HEK293 (cell line): ENCODE results near the gene PTPRN2.
"Not testable (repeated sequence)": the region's sequence is repeated elsewhere in the genome, so short reads cannot be mapped to it uniquely, and the experiment has no call there.

Experiments used
- CTCF ChIA-PET: fragments of 350-600 bp; formaldehyde crosslinking; extraction: SDS; loops from one replicate; lab custom pipeline; 2021; ENCODE audit warnings: antibody characterized with exemption; lab: Yijun Ruan, JAX
- POLR2A ChIA-PET: fragments of 300-600 bp; formaldehyde crosslinking; extraction: SDS; loops from one replicate; lab custom pipeline; 2020; ENCODE audit warnings: antibody characterized with exemption, inconsistent platforms; lab: Yijun Ruan, JAX
- H3K27ac ChIP-seq: fragments of 200-500 bp; sonication (Bioruptor generic); 2 replicates; pipeline ENCODE4 v1.5.1; 2014; ENCODE audit warnings: low read depth, low read length, control low read depth, inconsistent platforms; ENCODE audit errors: extremely low read depth
- H3K36me3 ChIP-seq, 2 experiments: fragments of 200-500 bp in 1 of 2; sonication (Bioruptor generic) in 1 of 2; 1 replicate in 1 of 2; 2 replicates in 1 of 2; pipeline ENCODE4 v1.5.1; 2014 to 2017; ENCODE audit warnings: inconsistent platforms in 2 of 2, low read length in 2 of 2; ENCODE audit not compliant: control insufficient read depth in 2 of 2, insufficient read depth in 1 of 2
- H3K4me1 ChIP-seq: fragments of 200-500 bp; sonication (Bioruptor generic); 2 replicates; pipeline ENCODE4 v1.5.1; 2014; ENCODE audit warnings: mild to moderate bottlenecking, low read length, inconsistent platforms; ENCODE audit not compliant: control insufficient read depth, insufficient read depth
- H3K4me3 ChIP-seq: 2 replicates; pipeline ENCODE4 v1.5.1; 2011; ENCODE audit warnings: low read depth, mild to moderate bottlenecking, control low read depth, low read length, moderate library complexity
- H3K9me3 ChIP-seq: fragments of 200-500 bp; sonication (Bioruptor generic); 2 replicates; pipeline ENCODE4 v1.5.1; 2014; ENCODE audit warnings: low read depth, low read length, inconsistent platforms; ENCODE audit not compliant: control insufficient read depth, insufficient read depth
- GLIS2 ChIP-seq: fragments of 450-650 bp; formaldehyde crosslinking; IDR thresholded peaks from 2 replicates; pipeline ENCODE4 v1.5.1; 2016; ENCODE audit warnings: missing biosample characterization, missing genetic modification characterization
- ZEB2 ChIP-seq: fragments of 450-650 bp; formaldehyde crosslinking; IDR thresholded peaks from 2 replicates; pipeline ENCODE4 v1.5.1; 2016; ENCODE audit warnings: missing biosample characterization, missing genetic modification characterization
- ZNF155 ChIP-seq: fragments of 450-650 bp; formaldehyde crosslinking; IDR thresholded peaks from 2 replicates; pipeline ENCODE4 v1.5.1; 2016; ENCODE audit warnings: missing biosample characterization, missing genetic modification characterization
- ZNF157 ChIP-seq: fragments of 450-650 bp; formaldehyde crosslinking; IDR thresholded peaks from 2 replicates; pipeline ENCODE4 v1.5.1; 2016; ENCODE audit warnings: missing biosample characterization, missing genetic modification characterization
- ZNF174 ChIP-seq: fragments of 450-650 bp; formaldehyde crosslinking; IDR thresholded peaks from 2 replicates; pipeline ENCODE4 v1.5.0; 2017; ENCODE audit warnings: missing biosample characterization, mild to moderate bottlenecking, missing genetic modification characterization
- ZNF23 ChIP-seq: fragments of 450-650 bp; formaldehyde crosslinking; IDR thresholded peaks from 2 replicates; pipeline ENCODE4 v1.5.1; 2016; ENCODE audit warnings: missing biosample characterization, missing genetic modification characterization, borderline replicate concordance
- ZNF354C ChIP-seq: fragments of 450-650 bp; formaldehyde crosslinking; IDR thresholded peaks from 2 replicates; pipeline ENCODE4 v1.5.1; 2016; ENCODE audit warnings: missing biosample characterization, missing genetic modification characterization, low read depth, borderline replicate concordance
- ZNF391 ChIP-seq: fragments of 450-650 bp; formaldehyde crosslinking; IDR thresholded peaks from 2 replicates; pipeline ENCODE4 v1.5.1; 2016; ENCODE audit warnings: low read depth, missing biosample characterization, missing genetic modification characterization, borderline replicate concordance
- ZNF549 ChIP-seq: fragments of 450-650 bp; IDR thresholded peaks from 2 replicates; pipeline ENCODE4 v1.5.1; 2018; ENCODE audit warnings: missing biosample characterization, missing genetic modification characterization, mild to moderate bottlenecking, inconsistent platforms, moderate library complexity
- ZNF585B ChIP-seq: fragments of 450-650 bp; formaldehyde crosslinking; IDR thresholded peaks from 2 replicates; pipeline ENCODE4 v1.5.1; 2016; ENCODE audit warnings: missing biosample characterization, missing genetic modification characterization
- ZNF596 ChIP-seq: fragments of 450-650 bp; IDR thresholded peaks from 2 replicates; pipeline ENCODE4 v1.5.0; 2018; ENCODE audit warnings: missing biosample characterization, mild to moderate bottlenecking, missing genetic modification characterization, moderate library complexity
- ZNF624 ChIP-seq: fragments of 450-650 bp; formaldehyde crosslinking; IDR thresholded peaks from 2 replicates; pipeline ENCODE4 v1.5.1; 2017; ENCODE audit warnings: missing biosample characterization, missing genetic modification characterization
- ZNF791 ChIP-seq: fragments of 450-650 bp; formaldehyde crosslinking; IDR thresholded peaks from 2 replicates; pipeline ENCODE4 v1.5.1; 2016; ENCODE audit warnings: missing biosample characterization, missing genetic modification characterization
- TF ChIP-seq, protein P1 (sequence below): fragments of 450-650 bp; formaldehyde crosslinking; IDR thresholded peaks from 2 replicates; pipeline ENCODE4 v1.5.1; 2016; ENCODE audit warnings: missing biosample characterization, missing genetic modification characterization, borderline replicate concordance
- TF ChIP-seq, protein P2 (sequence below): fragments of 450-650 bp; formaldehyde crosslinking; IDR thresholded peaks from 2 replicates; pipeline ENCODE4 v1.5.1; 2016; ENCODE audit warnings: missing biosample characterization, missing genetic modification characterization
- TF ChIP-seq, protein P3 (sequence below): fragments of 450-650 bp; formaldehyde crosslinking; IDR thresholded peaks from 2 replicates; pipeline ENCODE4 v1.5.1; 2017; ENCODE audit warnings: missing biosample characterization, missing genetic modification characterization
- TF ChIP-seq, protein P4 (sequence below): fragments of 450-650 bp; formaldehyde crosslinking; IDR thresholded peaks from 2 replicates; pipeline ENCODE4 v1.5.1; 2016; ENCODE audit warnings: missing biosample characterization, missing genetic modification characterization, borderline replicate concordance
- TF ChIP-seq, protein P5 (sequence below): sonication (generic); formaldehyde crosslinking; IDR thresholded peaks from 2 replicates; pipeline ENCODE4 v1.8.1; 2022; ENCODE audit warnings: mild to moderate bottlenecking, moderate library complexity, missing genetic modification reagents
- TF ChIP-seq, protein P6 (sequence below): fragments of 450-650 bp; formaldehyde crosslinking; IDR thresholded peaks from 2 replicates; pipeline ENCODE4 v1.5.1; 2016; ENCODE audit warnings: missing biosample characterization, missing genetic modification characterization

The PTPRN2 gene

DNA sequence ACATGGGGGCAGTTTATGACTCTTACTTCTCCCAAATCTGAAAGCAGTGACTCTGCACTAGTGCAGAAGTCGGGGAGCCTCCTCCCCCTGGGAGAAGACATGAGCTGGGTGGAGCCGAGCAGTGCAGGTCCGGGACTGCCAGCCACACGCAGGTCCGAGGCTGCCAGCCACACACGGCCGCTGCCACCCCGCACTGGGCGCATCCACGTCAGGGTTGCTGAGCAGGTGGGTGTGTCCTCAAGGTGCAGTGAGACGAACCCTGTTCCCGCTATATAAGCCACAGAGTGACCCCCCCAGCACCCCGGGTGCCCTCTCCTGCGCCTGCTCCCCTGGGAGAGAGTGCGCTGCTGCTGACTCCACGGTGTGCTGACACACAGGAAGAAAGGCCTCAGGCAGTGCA, 430.2 kb downstream of the PTPRN2 start:
- Histone ChIP-seq H3K4me3 (no peak overlapping the region), H3K36me3 (no peaks in the 10 kb centered on the region), H3K27ac (no peak overlapping the region), H3K4me1 (no peaks in the 10 kb centered on the region), H3K9me3 (no peaks in the 10 kb centered on the region)
- ChIA-PET CTCF (no interaction called here), POLR2A (no interaction called here)
- TF ChIP-seq ZNF585B (tag by site-specific recombination): no peak

DNA sequence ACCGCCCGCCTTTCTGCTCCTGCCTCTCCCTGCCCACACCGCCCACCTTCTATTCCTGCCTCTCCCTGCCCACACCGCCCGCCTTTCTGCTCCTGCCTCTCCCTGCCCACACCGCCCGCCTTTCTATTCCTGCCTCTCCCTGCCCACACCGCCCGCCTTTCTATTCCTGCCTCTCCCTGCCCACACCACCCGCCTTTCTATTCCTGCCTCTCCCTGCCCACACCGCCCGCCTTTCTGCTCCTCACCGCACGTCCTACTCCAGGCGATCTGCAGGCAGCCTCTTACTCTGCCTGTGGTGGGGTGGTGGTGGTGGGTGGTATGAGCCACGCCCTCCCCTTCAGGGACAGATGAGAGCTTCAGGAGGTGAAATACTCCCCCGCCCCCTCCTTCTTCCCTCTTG, 436.4 kb downstream of the PTPRN2 start:
- H3K9me3 ChIP-seq, CTCF ChIA-PET, POLR2A ChIA-PET, H3K4me1 ChIP-seq, H3K27ac ChIP-seq, H3K4me3 ChIP-seq, H3K36me3 ChIP-seq: not testable (repeated sequence)

DNA sequence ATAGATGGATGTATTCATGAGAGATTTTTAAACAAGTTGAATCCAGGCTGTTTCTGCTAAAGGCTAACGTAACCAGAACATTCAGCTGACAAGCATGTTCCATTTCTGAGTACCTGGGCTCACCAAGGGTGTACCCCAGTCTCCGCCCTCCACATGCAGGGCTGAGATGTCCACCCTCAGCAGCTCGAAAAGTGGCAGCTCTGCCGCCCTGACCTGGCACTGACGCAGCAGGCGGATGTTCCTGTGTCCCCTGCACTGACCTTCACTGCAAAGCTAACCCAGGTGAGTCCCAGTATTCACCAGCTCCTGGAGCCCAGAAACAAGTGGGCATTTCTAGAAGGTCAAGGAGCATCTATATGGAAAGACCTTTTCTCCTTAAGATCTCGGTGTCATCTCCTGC, 437.4 kb downstream of the PTPRN2 start:
- H3K4me3 ChIP-seq: no peak overlapping the region
- TF ChIP-seq, protein P1, sequence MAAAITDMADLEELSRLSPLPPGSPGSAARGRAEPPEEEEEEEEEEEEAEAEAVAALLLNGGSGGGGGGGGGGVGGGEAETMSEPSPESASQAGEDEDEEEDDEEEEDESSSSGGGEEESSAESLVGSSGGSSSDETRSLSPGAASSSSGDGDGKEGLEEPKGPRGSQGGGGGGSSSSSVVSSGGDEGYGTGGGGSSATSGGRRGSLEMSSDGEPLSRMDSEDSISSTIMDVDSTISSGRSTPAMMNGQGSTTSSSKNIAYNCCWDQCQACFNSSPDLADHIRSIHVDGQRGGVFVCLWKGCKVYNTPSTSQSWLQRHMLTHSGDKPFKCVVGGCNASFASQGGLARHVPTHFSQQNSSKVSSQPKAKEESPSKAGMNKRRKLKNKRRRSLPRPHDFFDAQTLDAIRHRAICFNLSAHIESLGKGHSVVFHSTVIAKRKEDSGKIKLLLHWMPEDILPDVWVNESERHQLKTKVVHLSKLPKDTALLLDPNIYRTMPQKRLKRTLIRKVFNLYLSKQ (tag by site-specific recombination): no peak
- no peak for TF ChIP-seq ZNF549 (tag by site-specific recombination)
- no peak for TF ChIP-seq ZNF791
- TF ChIP-seq, protein P2, sequence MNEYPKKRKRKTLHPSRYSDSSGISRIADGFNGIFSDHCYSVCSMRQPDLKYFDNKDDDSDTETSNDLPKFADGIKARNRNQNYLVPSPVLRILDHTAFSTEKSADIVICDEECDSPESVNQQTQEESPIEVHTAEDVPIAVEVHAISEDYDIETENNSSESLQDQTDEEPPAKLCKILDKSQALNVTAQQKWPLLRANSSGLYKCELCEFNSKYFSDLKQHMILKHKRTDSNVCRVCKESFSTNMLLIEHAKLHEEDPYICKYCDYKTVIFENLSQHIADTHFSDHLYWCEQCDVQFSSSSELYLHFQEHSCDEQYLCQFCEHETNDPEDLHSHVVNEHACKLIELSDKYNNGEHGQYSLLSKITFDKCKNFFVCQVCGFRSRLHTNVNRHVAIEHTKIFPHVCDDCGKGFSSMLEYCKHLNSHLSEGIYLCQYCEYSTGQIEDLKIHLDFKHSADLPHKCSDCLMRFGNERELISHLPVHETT (tag by site-specific recombination): no peak
- no peak for TF ChIP-seq ZEB2
- TF ChIP-seq ZNF624 (tag by site-specific recombination): no peak
- TF ChIP-seq, protein P3, sequence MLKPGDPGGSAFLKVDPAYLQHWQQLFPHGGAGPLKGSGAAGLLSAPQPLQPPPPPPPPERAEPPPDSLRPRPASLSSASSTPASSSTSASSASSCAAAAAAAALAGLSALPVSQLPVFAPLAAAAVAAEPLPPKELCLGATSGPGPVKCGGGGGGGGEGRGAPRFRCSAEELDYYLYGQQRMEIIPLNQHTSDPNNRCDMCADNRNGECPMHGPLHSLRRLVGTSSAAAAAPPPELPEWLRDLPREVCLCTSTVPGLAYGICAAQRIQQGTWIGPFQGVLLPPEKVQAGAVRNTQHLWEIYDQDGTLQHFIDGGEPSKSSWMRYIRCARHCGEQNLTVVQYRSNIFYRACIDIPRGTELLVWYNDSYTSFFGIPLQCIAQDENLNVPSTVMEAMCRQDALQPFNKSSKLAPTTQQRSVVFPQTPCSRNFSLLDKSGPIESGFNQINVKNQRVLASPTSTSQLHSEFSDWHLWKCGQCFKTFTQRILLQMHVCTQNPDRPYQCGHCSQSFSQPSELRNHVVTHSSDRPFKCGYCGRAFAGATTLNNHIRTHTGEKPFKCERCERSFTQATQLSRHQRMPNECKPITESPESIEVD (tag by site-specific recombination): no peak
- no peak for TF ChIP-seq GLIS2
- TF ChIP-seq, protein P4, sequence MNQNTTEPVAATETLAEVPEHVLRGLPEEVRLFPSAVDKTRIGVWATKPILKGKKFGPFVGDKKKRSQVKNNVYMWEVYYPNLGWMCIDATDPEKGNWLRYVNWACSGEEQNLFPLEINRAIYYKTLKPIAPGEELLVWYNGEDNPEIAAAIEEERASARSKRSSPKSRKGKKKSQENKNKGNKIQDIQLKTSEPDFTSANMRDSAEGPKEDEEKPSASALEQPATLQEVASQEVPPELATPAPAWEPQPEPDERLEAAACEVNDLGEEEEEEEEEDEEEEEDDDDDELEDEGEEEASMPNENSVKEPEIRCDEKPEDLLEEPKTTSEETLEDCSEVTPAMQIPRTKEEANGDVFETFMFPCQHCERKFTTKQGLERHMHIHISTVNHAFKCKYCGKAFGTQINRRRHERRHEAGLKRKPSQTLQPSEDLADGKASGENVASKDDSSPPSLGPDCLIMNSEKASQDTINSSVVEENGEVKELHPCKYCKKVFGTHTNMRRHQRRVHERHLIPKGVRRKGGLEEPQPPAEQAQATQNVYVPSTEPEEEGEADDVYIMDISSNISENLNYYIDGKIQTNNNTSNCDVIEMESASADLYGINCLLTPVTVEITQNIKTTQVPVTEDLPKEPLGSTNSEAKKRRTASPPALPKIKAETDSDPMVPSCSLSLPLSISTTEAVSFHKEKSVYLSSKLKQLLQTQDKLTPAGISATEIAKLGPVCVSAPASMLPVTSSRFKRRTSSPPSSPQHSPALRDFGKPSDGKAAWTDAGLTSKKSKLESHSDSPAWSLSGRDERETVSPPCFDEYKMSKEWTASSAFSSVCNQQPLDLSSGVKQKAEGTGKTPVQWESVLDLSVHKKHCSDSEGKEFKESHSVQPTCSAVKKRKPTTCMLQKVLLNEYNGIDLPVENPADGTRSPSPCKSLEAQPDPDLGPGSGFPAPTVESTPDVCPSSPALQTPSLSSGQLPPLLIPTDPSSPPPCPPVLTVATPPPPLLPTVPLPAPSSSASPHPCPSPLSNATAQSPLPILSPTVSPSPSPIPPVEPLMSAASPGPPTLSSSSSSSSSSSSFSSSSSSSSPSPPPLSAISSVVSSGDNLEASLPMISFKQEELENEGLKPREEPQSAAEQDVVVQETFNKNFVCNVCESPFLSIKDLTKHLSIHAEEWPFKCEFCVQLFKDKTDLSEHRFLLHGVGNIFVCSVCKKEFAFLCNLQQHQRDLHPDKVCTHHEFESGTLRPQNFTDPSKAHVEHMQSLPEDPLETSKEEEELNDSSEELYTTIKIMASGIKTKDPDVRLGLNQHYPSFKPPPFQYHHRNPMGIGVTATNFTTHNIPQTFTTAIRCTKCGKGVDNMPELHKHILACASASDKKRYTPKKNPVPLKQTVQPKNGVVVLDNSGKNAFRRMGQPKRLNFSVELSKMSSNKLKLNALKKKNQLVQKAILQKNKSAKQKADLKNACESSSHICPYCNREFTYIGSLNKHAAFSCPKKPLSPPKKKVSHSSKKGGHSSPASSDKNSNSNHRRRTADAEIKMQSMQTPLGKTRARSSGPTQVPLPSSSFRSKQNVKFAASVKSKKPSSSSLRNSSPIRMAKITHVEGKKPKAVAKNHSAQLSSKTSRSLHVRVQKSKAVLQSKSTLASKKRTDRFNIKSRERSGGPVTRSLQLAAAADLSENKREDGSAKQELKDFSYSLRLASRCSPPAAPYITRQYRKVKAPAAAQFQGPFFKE (tag by site-specific recombination): no peak
- TF ChIP-seq ZNF155: no peak
- no peak for TF ChIP-seq ZNF391 (tag by site-specific recombination)
- no peak for TF ChIP-seq ZNF174 (tag by site-specific recombination)
- TF ChIP-seq, protein P5, sequence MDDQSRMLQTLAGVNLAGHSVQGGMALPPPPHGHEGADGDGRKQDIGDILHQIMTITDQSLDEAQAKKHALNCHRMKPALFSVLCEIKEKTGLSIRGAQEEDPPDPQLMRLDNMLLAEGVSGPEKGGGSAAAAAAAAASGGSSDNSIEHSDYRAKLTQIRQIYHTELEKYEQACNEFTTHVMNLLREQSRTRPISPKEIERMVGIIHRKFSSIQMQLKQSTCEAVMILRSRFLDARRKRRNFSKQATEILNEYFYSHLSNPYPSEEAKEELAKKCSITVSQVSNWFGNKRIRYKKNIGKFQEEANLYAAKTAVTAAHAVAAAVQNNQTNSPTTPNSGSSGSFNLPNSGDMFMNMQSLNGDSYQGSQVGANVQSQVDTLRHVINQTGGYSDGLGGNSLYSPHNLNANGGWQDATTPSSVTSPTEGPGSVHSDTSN (CRISPR knock-in tag): no peak
- TF ChIP-seq, protein P6, sequence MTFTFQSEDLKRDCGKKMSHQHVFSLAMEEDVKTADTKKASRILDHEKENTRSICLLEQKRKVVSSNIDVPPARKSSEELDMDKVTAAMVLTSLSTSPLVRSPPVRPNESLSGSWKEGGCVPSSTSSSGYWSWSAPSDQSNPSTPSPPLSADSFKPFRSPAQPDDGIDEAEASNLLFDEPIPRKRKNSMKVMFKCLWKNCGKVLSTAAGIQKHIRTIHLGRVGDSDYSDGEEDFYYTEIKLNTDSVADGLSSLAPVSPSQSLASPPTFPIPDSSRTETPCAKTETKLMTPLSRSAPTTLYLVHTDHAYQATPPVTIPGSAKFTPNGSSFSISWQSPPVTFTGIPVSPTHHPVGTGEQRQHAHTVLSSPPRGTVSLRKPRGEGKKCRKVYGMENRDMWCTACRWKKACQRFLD (tag by site-specific recombination): no peak
- TF ChIP-seq ZNF23 (tag by site-specific recombination): no peak
- no peak for TF ChIP-seq ZNF157 (tag by site-specific recombination)
- no peak for TF ChIP-seq ZNF596 (tag by site-specific recombination)
- no peak for TF ChIP-seq ZNF354C (tag by site-specific recombination)
- no peaks in the 10 kb centered on the region; the same call in 1 of the 2 replicates for H3K9me3 ChIP-seq
- H3K4me1 ChIP-seq: no peaks in the 10 kb centered on the region
- H3K27ac ChIP-seq: no peak overlapping the region
- ChIA-PET CTCF (no interaction called here), POLR2A (no interaction called here)
- no peaks in the 10 kb centered on the region for H3K36me3 ChIP-seq
